ENCODE measurements around the gene NEK7. TPM values are rescaled to one million over a fixed set of nuclear protein-coding genes. Genes with fewer than 3 reads are reported as not detected.

Gene NEK7
- total and polyA plus RNA-seq, 9 of the 15 experiments (the other 6 are each of a cell fraction or from before 2014, with no cell fraction given) = 8.5 to 37.3 (median 27.7) TPM

GRCh38 chr1:198158735-198159589, 2.2 kb downstream of the NEK7 start (continued):
- TF ChIP-seq REST (IDR thresholded peaks at IDR 0.05; ENCODE audit: borderline replicate concordance) (peak; percentile 24; the same call in 1 of the 2 replicates), REST (CRISPR knock-in tag; IDR thresholded peaks at IDR 0.05; ENCODE audit: low read depth) (no peak), GABPB1 (CRISPR knock-in tag; IDR thresholded peaks at IDR 0.05) (peak; percentile 86), SMAD2 (IDR thresholded peaks at IDR 0.05; ENCODE audit: low read depth, low read length) (no peak), POLR3A (IDR thresholded peaks at IDR 0.05; ENCODE audit: borderline replicate concordance, extremely low read depth, insufficient read depth, insufficient read length) (no peak), ZSCAN29 (IDR thresholded peaks at IDR 0.05) (no peak), ZNF311 (CRISPR knock-in tag; IDR thresholded peaks at IDR 0.05) (no peak), HMGN3 (IDR thresholded peaks at IDR 0.05; ENCODE audit: borderline replicate concordance, extremely low read depth, insufficient read length, low read depth, low read length) (peak; percentile 73)
- TF ChIP-seq, protein P1, sequence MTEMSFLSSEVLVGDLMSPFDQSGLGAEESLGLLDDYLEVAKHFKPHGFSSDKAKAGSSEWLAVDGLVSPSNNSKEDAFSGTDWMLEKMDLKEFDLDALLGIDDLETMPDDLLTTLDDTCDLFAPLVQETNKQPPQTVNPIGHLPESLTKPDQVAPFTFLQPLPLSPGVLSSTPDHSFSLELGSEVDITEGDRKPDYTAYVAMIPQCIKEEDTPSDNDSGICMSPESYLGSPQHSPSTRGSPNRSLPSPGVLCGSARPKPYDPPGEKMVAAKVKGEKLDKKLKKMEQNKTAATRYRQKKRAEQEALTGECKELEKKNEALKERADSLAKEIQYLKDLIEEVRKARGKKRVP (CRISPR knock-in tag; IDR thresholded peaks at IDR 0.05) = peak; percentile 53; the same call in 1 of the 2 replicates
- TF ChIP-seq, protein P2, sequence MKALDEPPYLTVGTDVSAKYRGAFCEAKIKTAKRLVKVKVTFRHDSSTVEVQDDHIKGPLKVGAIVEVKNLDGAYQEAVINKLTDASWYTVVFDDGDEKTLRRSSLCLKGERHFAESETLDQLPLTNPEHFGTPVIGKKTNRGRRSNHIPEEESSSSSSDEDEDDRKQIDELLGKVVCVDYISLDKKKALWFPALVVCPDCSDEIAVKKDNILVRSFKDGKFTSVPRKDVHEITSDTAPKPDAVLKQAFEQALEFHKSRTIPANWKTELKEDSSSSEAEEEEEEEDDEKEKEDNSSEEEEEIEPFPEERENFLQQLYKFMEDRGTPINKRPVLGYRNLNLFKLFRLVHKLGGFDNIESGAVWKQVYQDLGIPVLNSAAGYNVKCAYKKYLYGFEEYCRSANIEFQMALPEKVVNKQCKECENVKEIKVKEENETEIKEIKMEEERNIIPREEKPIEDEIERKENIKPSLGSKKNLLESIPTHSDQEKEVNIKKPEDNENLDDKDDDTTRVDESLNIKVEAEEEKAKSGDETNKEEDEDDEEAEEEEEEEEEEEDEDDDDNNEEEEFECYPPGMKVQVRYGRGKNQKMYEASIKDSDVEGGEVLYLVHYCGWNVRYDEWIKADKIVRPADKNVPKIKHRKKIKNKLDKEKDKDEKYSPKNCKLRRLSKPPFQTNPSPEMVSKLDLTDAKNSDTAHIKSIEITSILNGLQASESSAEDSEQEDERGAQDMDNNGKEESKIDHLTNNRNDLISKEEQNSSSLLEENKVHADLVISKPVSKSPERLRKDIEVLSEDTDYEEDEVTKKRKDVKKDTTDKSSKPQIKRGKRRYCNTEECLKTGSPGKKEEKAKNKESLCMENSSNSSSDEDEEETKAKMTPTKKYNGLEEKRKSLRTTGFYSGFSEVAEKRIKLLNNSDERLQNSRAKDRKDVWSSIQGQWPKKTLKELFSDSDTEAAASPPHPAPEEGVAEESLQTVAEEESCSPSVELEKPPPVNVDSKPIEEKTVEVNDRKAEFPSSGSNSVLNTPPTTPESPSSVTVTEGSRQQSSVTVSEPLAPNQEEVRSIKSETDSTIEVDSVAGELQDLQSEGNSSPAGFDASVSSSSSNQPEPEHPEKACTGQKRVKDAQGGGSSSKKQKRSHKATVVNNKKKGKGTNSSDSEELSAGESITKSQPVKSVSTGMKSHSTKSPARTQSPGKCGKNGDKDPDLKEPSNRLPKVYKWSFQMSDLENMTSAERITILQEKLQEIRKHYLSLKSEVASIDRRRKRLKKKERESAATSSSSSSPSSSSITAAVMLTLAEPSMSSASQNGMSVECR (CRISPR knock-in tag; IDR thresholded peaks at IDR 0.05) = no peak; the same call in 1 of the 2 replicates
